Astrocyte of the cerebellum (primary cell): ENCODE results near the gene FOXF1.

Experiments
- DNase-seq: peaks from one replicate; pipeline ENCODE4 v3.0.0-alpha.2; 2011; ENCODE audit warnings: low read depth
- H3K4me3 ChIP-seq: 2 replicates; pipeline ENCODE4 v1.5.1; 2011; ENCODE audit warnings: mild to moderate bottlenecking, low read depth, low read length, moderate library complexity
- CTCF ChIP-seq: IDR thresholded peaks from 2 replicates; pipeline ENCODE4 v1.5.1; 2012; ENCODE audit warnings: low read length, low read depth, moderate library complexity, mild to moderate bottlenecking; ENCODE audit errors: missing control alignments
- in situ Hi-C: cut with HindIII; loops from 2 replicates; pipeline ENCODE4 v1.10.0; 2017; ENCODE audit warnings: low sequenced_read_pairs

FOXF1 gene

GRCh38 chr16:86533767-86534351 is 23.5 kb downstream of the FOXF1 start:
- DNase-seq = no peak
- in situ Hi-C loops = no loop called here
- TF ChIP-seq CTCF = no peak
- H3K4me3 ChIP-seq = no peak overlapping the region

GRCh38 chr16:86534779-86535615 is 24.7 kb downstream of the FOXF1 start:
- H3K4me3 ChIP-seq = no peak overlapping the region
- TF ChIP-seq CTCF = no peak
- DNase-seq = peak; percentile 59
- in situ Hi-C loops = no loop called here

- H3K4me3 ChIP-seq = no peak overlapping the region
- in situ Hi-C loops = no loop called here
- TF ChIP-seq CTCF = no peak
- no peak for DNase-seq
Measured at GRCh38 chr16:86536621-86537020, 26.3 kb downstream of the FOXF1 start.

- TF ChIP-seq CTCF = no peak
- in situ Hi-C loops = no loop called here
- no peak for DNase-seq
- no peak overlapping the region for H3K4me3 ChIP-seq
Measured at GRCh38 chr16:86537486-86537885, 27.2 kb downstream of the FOXF1 start.

GRCh38 chr16:86538196-86538780 is 28.0 kb downstream of the FOXF1 start:
- in situ Hi-C loops = no loop called here
- no peak for DNase-seq
- TF ChIP-seq CTCF = no peak
- no peak overlapping the region for H3K4me3 ChIP-seq

GRCh38 chr16:86540894-86541293 is 30.6 kb downstream of the FOXF1 start:
- H3K4me3 ChIP-seq = no peak overlapping the region
- TF ChIP-seq CTCF = no peak
- no peak for DNase-seq
- in situ Hi-C loops = no loop called here
